Neural cell (in vitro differentiated cells): Measurements from ENCODE around the gene GMPR.

Experiments
- EP300 ChIP-seq: fragments of 450-650 bp; conservative IDR thresholded peaks from 2 replicates; pipeline ENCODE4 v1.6.1; 2014; ENCODE audit warnings: antibody characterized with exemption, mild to moderate bottlenecking, moderate library complexity; ENCODE audit not compliant: poor library complexity, severe bottlenecking
- EZH2 ChIP-seq: fragments of 200-600, 300-800 bp; shearing (Covaris generic), sonication (generic); IDR thresholded peaks from 2 replicates; pipeline ENCODE4 v1.6.1; 2014; ENCODE audit warnings: antibody characterized with exemption, low read length, borderline replicate concordance, mild to moderate bottlenecking; ENCODE audit not compliant: insufficient read depth, poor library complexity, severe bottlenecking
- MXI1 ChIP-seq: fragments of 450-650 bp; conservative IDR thresholded peaks from 2 replicates; pipeline ENCODE4 v1.6.1; 2014; ENCODE audit warnings: antibody characterized with exemption, mild to moderate bottlenecking; ENCODE audit not compliant: poor library complexity, severe bottlenecking
- POLR2AphosphoS5 ChIP-seq: IDR thresholded peaks from 2 replicates; pipeline ENCODE4 v1.6.1; 2012
- RAD21 ChIP-seq: fragments of 450-650 bp; conservative IDR thresholded peaks from 2 replicates; pipeline ENCODE4 v1.6.1; 2014; ENCODE audit warnings: antibody characterized with exemption, mild to moderate bottlenecking, moderate library complexity
- SMC3 ChIP-seq: fragments of 450-650 bp; conservative IDR thresholded peaks from 2 replicates; pipeline ENCODE4 v1.6.1; 2014; ENCODE audit warnings: antibody characterized with exemption, mild to moderate bottlenecking, moderate library complexity; ENCODE audit not compliant: poor library complexity
- TAF1 ChIP-seq: IDR thresholded peaks from 2 replicates; pipeline ENCODE4 v1.6.1; 2012; ENCODE audit warnings: low read depth
- TF ChIP-seq, protein P1 (sequence below): fragments of 450-650 bp; IDR thresholded peaks from 2 replicates; pipeline ENCODE4 v1.5.1; 2014; ENCODE audit warnings: antibody characterized with exemption, mild to moderate bottlenecking, moderate library complexity; ENCODE audit not compliant: poor library complexity, severe bottlenecking
- TF ChIP-seq, protein P2 (sequence below): IDR thresholded peaks from 2 replicates; pipeline ENCODE4 v1.6.1; 2012; ENCODE audit warnings: borderline replicate concordance

DNA sequence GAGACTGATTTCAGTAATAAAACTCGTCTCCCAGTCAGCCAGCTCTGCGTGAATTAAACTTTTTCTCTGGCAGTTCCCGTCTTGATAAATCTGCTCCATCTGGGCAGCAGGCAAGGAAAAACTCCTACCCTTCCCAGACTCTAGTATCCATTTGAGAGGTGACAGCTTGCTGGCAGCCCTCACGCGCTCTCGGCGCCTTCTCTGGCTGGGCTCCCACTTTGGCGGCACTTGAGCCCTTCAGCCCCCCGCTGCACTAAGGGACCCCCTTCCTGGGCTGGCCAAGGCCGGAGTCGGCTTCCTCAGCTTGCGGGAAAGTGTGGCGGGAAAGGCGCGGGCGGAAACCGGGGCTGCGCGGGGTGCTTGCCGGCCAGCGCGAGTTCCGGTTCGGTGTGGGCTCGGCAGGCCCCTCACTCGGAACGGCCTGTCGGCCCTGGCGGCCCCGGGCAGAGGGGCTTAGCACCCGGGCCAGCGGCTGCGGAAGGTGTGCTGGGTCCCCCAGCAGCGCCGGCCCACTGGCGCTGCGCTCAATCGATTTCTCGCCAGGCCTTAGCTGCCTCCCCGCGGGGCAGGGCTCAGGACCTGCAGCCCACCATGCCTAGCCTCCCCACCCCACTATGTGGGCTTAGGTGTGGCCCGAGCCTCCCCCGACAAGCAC is 21.8 kb upstream of the GMPR start:
- TF ChIP-seq, protein P1, sequence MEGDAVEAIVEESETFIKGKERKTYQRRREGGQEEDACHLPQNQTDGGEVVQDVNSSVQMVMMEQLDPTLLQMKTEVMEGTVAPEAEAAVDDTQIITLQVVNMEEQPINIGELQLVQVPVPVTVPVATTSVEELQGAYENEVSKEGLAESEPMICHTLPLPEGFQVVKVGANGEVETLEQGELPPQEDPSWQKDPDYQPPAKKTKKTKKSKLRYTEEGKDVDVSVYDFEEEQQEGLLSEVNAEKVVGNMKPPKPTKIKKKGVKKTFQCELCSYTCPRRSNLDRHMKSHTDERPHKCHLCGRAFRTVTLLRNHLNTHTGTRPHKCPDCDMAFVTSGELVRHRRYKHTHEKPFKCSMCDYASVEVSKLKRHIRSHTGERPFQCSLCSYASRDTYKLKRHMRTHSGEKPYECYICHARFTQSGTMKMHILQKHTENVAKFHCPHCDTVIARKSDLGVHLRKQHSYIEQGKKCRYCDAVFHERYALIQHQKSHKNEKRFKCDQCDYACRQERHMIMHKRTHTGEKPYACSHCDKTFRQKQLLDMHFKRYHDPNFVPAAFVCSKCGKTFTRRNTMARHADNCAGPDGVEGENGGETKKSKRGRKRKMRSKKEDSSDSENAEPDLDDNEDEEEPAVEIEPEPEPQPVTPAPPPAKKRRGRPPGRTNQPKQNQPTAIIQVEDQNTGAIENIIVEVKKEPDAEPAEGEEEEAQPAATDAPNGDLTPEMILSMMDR, result no peak
- TF ChIP-seq EP300 (no peak), RAD21 (no peak), EZH2 (no peak), POLR2AphosphoS5 (no peak), MXI1 (no peak), SMC3 (no peak), TAF1 (no peak)
- TF ChIP-seq, protein P2, sequence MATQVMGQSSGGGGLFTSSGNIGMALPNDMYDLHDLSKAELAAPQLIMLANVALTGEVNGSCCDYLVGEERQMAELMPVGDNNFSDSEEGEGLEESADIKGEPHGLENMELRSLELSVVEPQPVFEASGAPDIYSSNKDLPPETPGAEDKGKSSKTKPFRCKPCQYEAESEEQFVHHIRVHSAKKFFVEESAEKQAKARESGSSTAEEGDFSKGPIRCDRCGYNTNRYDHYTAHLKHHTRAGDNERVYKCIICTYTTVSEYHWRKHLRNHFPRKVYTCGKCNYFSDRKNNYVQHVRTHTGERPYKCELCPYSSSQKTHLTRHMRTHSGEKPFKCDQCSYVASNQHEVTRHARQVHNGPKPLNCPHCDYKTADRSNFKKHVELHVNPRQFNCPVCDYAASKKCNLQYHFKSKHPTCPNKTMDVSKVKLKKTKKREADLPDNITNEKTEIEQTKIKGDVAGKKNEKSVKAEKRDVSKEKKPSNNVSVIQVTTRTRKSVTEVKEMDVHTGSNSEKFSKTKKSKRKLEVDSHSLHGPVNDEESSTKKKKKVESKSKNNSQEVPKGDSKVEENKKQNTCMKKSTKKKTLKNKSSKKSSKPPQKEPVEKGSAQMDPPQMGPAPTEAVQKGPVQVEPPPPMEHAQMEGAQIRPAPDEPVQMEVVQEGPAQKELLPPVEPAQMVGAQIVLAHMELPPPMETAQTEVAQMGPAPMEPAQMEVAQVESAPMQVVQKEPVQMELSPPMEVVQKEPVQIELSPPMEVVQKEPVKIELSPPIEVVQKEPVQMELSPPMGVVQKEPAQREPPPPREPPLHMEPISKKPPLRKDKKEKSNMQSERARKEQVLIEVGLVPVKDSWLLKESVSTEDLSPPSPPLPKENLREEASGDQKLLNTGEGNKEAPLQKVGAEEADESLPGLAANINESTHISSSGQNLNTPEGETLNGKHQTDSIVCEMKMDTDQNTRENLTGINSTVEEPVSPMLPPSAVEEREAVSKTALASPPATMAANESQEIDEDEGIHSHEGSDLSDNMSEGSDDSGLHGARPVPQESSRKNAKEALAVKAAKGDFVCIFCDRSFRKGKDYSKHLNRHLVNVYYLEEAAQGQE, result no peak
